Measurements from ENCODE around the gene SH3PXD2A.
"Not testable (repeated sequence)": the region's sequence is repeated elsewhere in the genome, so short reads cannot be mapped to it uniquely, and the experiment has no call there.

Gene SH3PXD2A

GRCh38 chr10:103742824-103743223 lies 112.6 kb downstream of the SH3PXD2A start:
- DNase-seq, result peak in 3 of 4 experiments; percentile 36 to 53 (median 44)

GRCh38 chr10:103740611-103741010 lies 114.8 kb downstream of the SH3PXD2A start:
- no peak for DNase-seq

- DNase-seq, result no peak
These were observed 116.2 kb downstream of the SH3PXD2A start for GRCh38 chr10:103739039-103739764.

- DNase-seq, result no peak
These were observed 117.5 kb downstream of the SH3PXD2A start for GRCh38 chr10:103737735-103738367.

GRCh38 chr10:103736763-103737162 lies 118.6 kb downstream of the SH3PXD2A start:
- DNase-seq, result peak in 1 of 4 experiments; percentile 14

GRCh38 chr10:103736044-103736443 lies 119.3 kb downstream of the SH3PXD2A start:
- DNase-seq, result no peak

GRCh38 chr10:103734731-103735130 lies 120.6 kb downstream of the SH3PXD2A start:
- no peak for DNase-seq

- no peak for DNase-seq
These were observed 122.3 kb downstream of the SH3PXD2A start for GRCh38 chr10:103733045-103733419.

GRCh38 chr10:103732339-103733044 lies 122.9 kb downstream of the SH3PXD2A start:
- DNase-seq, result no peak

GRCh38 chr10:103731609-103732270 lies 123.6 kb downstream of the SH3PXD2A start:
- DNase-seq, result no peak

GRCh38 chr10:103731026-103731425 lies 124.3 kb downstream of the SH3PXD2A start:
- DNase-seq, result not testable (repeated sequence)

- DNase-seq, result no peak
These were observed 125.5 kb downstream of the SH3PXD2A start for GRCh38 chr10:103729851-103730250.

- DNase-seq, result no peak
These were observed 127.2 kb downstream of the SH3PXD2A start for GRCh38 chr10:103727991-103728689.

- no peak for DNase-seq
These were observed 127.8 kb downstream of the SH3PXD2A start for GRCh38 chr10:103727546-103727963.

- DNase-seq, result no peak
These were observed 128.7 kb downstream of the SH3PXD2A start for GRCh38 chr10:103726637-103727036.

- no peak for DNase-seq
These were observed 130.1 kb downstream of the SH3PXD2A start for GRCh38 chr10:103725242-103725641.

- DNase-seq, result no peak
These were observed 130.6 kb downstream of the SH3PXD2A start for GRCh38 chr10:103724771-103725170.

- no peak for DNase-seq
These were observed 131.3 kb downstream of the SH3PXD2A start for GRCh38 chr10:103724074-103724473.

- no peak for DNase-seq
These were observed 131.8 kb downstream of the SH3PXD2A start for GRCh38 chr10:103723557-103723956.

GRCh38 chr10:103722632-103723031 lies 132.7 kb downstream of the SH3PXD2A start:
- no peak for DNase-seq

GRCh38 chr10:103720964-103721335 lies 134.4 kb downstream of the SH3PXD2A start:
- no peak for DNase-seq

- DNase-seq, result no peak
These were observed 134.9 kb downstream of the SH3PXD2A start for GRCh38 chr10:103720328-103720963.
